Mesendoderm (in vitro differentiated cells): Measurements from ENCODE around the gene HLCS.
A peak's percentile ranks its signal among the peaks of the same experiment; 100 is the strongest.

ENCODE experiments used
- DNase-seq: peaks from one replicate; pipeline ENCODE4 v3.0.0; 2013
- H2AK5ac ChIP-seq: 2 replicates; pipeline ENCODE4 v1.6.1; 2013; ENCODE audit warnings: low read length, inconsistent platforms
- H2BK120ac ChIP-seq: 2 replicates; pipeline ENCODE4 v1.6.1; 2013; ENCODE audit warnings: low read depth, mild to moderate bottlenecking, low read length, moderate library complexity, mixed read lengths
- H2BK15ac ChIP-seq: replicated peaks from 2 replicates; pipeline ENCODE4 v1.6.1; 2013; ENCODE audit warnings: low read depth, mild to moderate bottlenecking, moderate library complexity
- H2BK5ac ChIP-seq: 2 replicates; pipeline ENCODE4 v1.6.1; 2013; ENCODE audit warnings: low read length, inconsistent platforms
- H3K18ac ChIP-seq: 2 replicates; pipeline ENCODE4 v1.6.1; 2013; ENCODE audit warnings: mild to moderate bottlenecking, low read length, mixed read lengths
- H3K23ac ChIP-seq: one replicate; pipeline ENCODE4 v1.6.1; 2013; ENCODE audit warnings: low read length
- H3K27ac ChIP-seq: 2 replicates; pipeline ENCODE4 v1.5.1; 2013; ENCODE audit warnings: low read depth, mild to moderate bottlenecking, inconsistent platforms, low read length, moderate library complexity
- H3K27me3 ChIP-seq: 2 replicates; pipeline ENCODE4 v1.6.1; 2013; ENCODE audit warnings: low read length, control low read depth, mild to moderate bottlenecking, inconsistent platforms; ENCODE audit not compliant: insufficient read depth, poor library complexity
- H3K36me3 ChIP-seq: 2 replicates; pipeline ENCODE4 v1.6.1; 2013; ENCODE audit warnings: low read length, inconsistent platforms; ENCODE audit not compliant: control insufficient read depth, insufficient read depth
- H3K4ac ChIP-seq: one replicate; pipeline ENCODE4 v1.6.1; 2013; ENCODE audit warnings: low read depth, mild to moderate bottlenecking, low read length, moderate library complexity
- H3K4me1 ChIP-seq: 2 replicates; pipeline ENCODE4 v1.6.1; 2013; ENCODE audit warnings: low read depth, low read length, inconsistent platforms; ENCODE audit not compliant: control insufficient read depth
- H3K4me2 ChIP-seq: 2 replicates; pipeline ENCODE4 v1.6.1; 2013; ENCODE audit warnings: low read length
- H3K4me3 ChIP-seq: 2 replicates; pipeline ENCODE4 v1.5.1; 2013; ENCODE audit warnings: mild to moderate bottlenecking, low read length
- H3K56ac ChIP-seq: one replicate; pipeline ENCODE4 v1.6.1; 2013; ENCODE audit warnings: low read length
- H3K79me1 ChIP-seq: 2 replicates; pipeline ENCODE4 v1.6.1; 2013; ENCODE audit warnings: low read length, inconsistent platforms
- H3K79me2 ChIP-seq: 2 replicates; pipeline ENCODE4 v1.6.1; 2013; ENCODE audit warnings: mild to moderate bottlenecking, low read length; ENCODE audit not compliant: control insufficient read depth, insufficient read depth
- H3K9ac ChIP-seq: 2 replicates; pipeline ENCODE4 v1.6.1; 2013; ENCODE audit warnings: low read length, inconsistent platforms
- H4K5ac ChIP-seq: one replicate; pipeline ENCODE4 v1.6.1; 2013; ENCODE audit warnings: low read length
- H4K8ac ChIP-seq: one replicate; pipeline ENCODE4 v1.6.1; 2013; ENCODE audit warnings: low read depth, mild to moderate bottlenecking, control low read depth, low read length, moderate library complexity
- WGBS: extraction: QIAGEN DNeasy Blood & Tissue Kit; methylation state at CpG from one replicate; pipeline ENCODE4 v1.1.7; 2013; ENCODE audit warnings: low lambda C conversion rate, missing lambda C conversion rate; ENCODE audit not compliant: insufficient coverage; ENCODE audit errors: extremely low coverage; 5-methylcytosine and 5-hydroxymethylcytosine counted together

Gene HLCS

DNA sequence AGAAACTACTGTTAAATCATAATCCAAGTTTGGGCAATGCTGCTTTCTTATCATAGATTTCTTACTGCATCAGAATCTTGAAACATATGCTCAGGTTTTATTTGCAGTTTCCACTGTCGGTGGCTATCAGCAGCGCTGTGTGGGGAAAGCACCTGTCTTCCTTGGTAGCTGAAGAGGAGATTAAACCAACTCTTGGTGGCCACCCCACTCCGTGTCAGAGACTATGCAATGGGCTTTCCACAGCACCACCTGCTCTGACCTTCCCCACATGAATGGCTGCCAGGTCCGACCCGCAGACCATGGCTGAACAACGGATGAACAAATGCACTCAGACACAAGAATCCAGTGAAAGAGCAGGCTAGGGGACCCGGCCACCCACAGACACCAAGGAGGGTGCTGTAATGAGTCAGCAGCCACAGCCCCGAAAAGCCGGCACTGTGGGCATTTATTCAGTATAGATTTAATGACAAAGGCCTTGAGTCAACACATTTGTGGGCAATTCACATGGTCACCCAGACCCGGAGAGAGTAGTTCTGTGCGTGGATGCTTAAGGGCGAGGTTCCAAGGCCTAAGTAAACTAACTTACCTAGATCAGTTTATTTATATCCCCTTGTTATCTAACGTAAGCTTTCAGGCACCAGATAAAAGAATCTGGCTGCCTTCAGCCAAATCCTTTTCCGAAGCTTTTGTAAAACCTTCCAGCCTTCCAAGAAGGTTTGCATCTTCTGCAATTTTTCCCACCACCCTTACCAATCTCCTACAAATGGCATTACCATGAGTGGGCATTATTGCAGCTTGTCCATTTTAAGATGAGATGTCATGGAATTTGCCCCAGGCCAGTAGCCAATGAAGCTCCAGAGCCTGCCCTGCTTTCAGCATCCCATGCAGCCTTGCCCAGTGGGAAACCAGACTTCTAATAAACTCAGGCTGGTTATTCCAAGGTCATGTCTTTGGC is 82.7 kb downstream of the HLCS start:
- no peak overlapping the region for H4K8ac ChIP-seq
- H3K4ac ChIP-seq = no peak overlapping the region
- H3K4me2 ChIP-seq = no peak overlapping the region
- no peaks in the 10 kb centered on the region for H3K4me1 ChIP-seq
- no peak overlapping the region for H2BK15ac ChIP-seq
- H3K79me2 ChIP-seq = no peaks in the 10 kb centered on the region
- WGBS = no CpG with 5 or more reads among the region's 14 CpGs
- H2BK5ac ChIP-seq = no peak overlapping the region
- no peak overlapping the region for H3K27ac ChIP-seq
- no peaks in the 10 kb centered on the region for H3K27me3 ChIP-seq
- no peak overlapping the region for H3K4me3 ChIP-seq
- no peak overlapping the region for H3K56ac ChIP-seq
- no peak overlapping the region for H4K5ac ChIP-seq
- H2AK5ac ChIP-seq = no peak overlapping the region
- H3K36me3 ChIP-seq = no peaks in the 10 kb centered on the region
- no peaks in the 10 kb centered on the region for H3K79me1 ChIP-seq
- H3K9ac ChIP-seq = no peak overlapping the region
- DNase-seq = no peak
- H3K23ac ChIP-seq = no peak overlapping the region
- H3K18ac ChIP-seq = no peak overlapping the region
- H2BK120ac ChIP-seq = no peak overlapping the region

DNA sequence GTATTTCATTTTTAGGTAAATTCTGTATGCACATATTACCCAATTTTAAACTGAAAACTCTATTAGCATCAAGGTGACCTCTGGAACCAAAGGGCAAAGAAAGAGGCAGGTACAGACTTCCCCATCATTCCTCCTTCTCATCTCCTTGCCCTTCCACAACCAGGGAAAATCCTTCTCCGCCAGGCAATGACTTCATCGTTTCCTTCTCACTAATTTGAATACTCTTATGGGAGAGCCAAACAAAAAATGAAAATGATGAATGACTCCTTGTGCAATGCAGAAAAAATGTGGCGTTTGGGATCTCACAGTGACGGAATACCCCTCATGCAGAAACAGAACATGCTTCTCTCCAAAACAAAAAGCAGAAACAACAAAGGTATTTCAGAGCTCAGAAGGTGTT is 83.7 kb downstream of the HLCS start:
- Histone ChIP-seq H3K4me2 (no peak overlapping the region), H3K9ac (no peak overlapping the region), H3K4ac (no peak overlapping the region), H3K56ac (no peak overlapping the region), H3K4me1 (no peaks in the 10 kb centered on the region), H3K36me3 (no peaks in the 10 kb centered on the region), H3K79me2 (no peaks in the 10 kb centered on the region), H4K8ac (no peak overlapping the region), H3K79me1 (no peaks in the 10 kb centered on the region), H3K23ac (no peak overlapping the region), H2BK5ac (no peak overlapping the region), H2BK120ac (no peak overlapping the region), H3K18ac (no peak overlapping the region), H2AK5ac (no peak overlapping the region), H3K27ac (no peak overlapping the region), H2BK15ac (no peak overlapping the region), H4K5ac (no peak overlapping the region), H3K27me3 (no peaks in the 10 kb centered on the region), H3K4me3 (no peak overlapping the region)
- no CpG with 5 or more reads among the region's 4 CpGs for WGBS
- DNase-seq = no peak

DNA sequence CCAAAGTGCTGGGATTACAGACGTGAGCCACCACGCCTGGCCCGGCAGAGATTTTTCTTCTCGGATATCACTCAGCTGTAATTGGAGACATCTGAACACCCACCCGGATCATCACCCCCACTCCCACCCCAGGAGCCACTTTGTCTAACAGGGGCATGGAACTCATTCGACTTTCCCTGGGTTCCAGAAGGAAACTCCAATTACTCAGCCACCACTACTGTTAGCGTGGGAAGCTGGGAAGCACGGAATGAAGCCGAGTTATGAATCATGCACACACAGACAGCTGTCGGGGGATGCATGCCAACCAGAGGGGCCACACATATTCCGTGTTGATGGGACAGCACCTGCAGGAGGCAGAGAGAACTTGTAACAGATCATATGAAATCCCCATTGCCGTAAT is 85.2 kb downstream of the HLCS start:
- peak overlapping the region; percentile 24 for H3K23ac ChIP-seq
- H4K8ac ChIP-seq = no peak overlapping the region
- no peak overlapping the region for H3K56ac ChIP-seq
- H3K27ac ChIP-seq = no peak overlapping the region
- no peak overlapping the region for H2BK120ac ChIP-seq
- H3K9ac ChIP-seq = no peak overlapping the region
- H2BK5ac ChIP-seq = no peak overlapping the region
- no peaks in the 10 kb centered on the region for H3K4me1 ChIP-seq
- H3K18ac ChIP-seq = no peak overlapping the region
- no peak overlapping the region for H3K4me2 ChIP-seq
- H3K79me2 ChIP-seq = no peaks in the 10 kb centered on the region
- no peak overlapping the region for H2AK5ac ChIP-seq
- DNase-seq = no peak
- H4K5ac ChIP-seq = no peak overlapping the region
- no peaks in the 10 kb centered on the region for H3K36me3 ChIP-seq
- H3K4me3 ChIP-seq = no peak overlapping the region
- H2BK15ac ChIP-seq = no peak overlapping the region
- WGBS = no CpG with 5 or more reads among the region's 12 CpGs
- H3K27me3 ChIP-seq = no peaks in the 10 kb centered on the region
- H3K4ac ChIP-seq = no peak overlapping the region
- no peaks in the 10 kb centered on the region for H3K79me1 ChIP-seq

DNA sequence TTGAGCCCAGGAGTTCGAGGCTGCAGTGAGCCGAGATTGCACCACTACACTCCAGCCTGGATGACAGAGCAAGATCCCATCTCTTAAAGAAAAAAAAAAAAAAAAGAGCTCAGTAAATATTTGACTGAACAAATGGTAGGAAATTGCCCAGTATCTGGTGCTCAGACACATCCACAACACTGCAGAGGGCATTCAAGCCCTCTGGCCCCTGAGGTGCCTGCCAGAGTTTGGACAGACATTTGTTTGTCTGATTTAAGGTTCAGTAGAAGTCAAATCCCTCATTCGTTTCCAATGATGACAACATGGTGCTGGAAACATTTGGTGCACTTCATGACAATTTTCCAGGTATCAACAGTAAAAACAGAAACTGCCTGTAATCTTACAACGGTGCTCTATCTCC is 86.6 kb downstream of the HLCS start:
- Histone ChIP-seq H3K18ac (no peak overlapping the region), H4K8ac (no peak overlapping the region), H4K5ac (no peak overlapping the region), H2AK5ac (no peak overlapping the region), H3K36me3 (no peaks in the 10 kb centered on the region), H2BK15ac (no peak overlapping the region), H3K4me3 (no peak overlapping the region), H3K27ac (no peak overlapping the region), H3K4ac (no peak overlapping the region), H3K56ac (no peak overlapping the region), H2BK5ac (no peak overlapping the region), H3K9ac (no peak overlapping the region), H2BK120ac (no peak overlapping the region), H3K79me2 (no peaks in the 10 kb centered on the region), H3K23ac (no peak overlapping the region), H3K27me3 (no peaks in the 10 kb centered on the region), H3K4me2 (no peak overlapping the region), H3K79me1 (no peaks in the 10 kb centered on the region), H3K4me1 (no peaks in the 10 kb centered on the region)
- no peak for DNase-seq
- no CpG with 5 or more reads among the region's 4 CpGs for WGBS

DNA sequence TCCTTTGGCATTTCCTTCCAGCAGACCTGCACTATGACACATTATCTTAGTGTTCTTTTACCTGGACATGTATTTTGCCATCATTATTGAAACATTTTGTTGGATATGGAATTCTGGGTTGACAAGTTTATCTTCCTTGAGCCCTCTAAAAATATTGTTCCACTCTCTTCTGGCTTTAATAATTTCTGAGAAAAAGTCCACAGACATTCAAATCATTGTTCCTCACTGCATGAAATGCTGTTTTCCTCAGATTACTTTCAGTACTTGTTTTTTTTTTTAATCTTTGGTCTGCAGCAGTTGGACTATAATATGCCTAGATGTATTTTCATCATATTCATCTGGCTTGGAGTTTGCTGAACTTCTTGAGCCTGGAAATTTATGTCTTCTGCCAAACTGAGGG is 88.7 kb downstream of the HLCS start:
- no peak for DNase-seq
- Histone ChIP-seq H3K4me2 (no peak overlapping the region), H2AK5ac (no peak overlapping the region), H2BK15ac (no peak overlapping the region), H2BK5ac (no peak overlapping the region), H3K56ac (no peak overlapping the region), H3K79me2 (no peaks in the 10 kb centered on the region), H4K5ac (no peak overlapping the region), H2BK120ac (no peak overlapping the region), H3K4ac (no peak overlapping the region), H3K18ac (no peak overlapping the region), H3K79me1 (no peaks in the 10 kb centered on the region), H3K27ac (no peak overlapping the region), H3K27me3 (no peaks in the 10 kb centered on the region), H3K4me3 (no peak overlapping the region), H3K23ac (no peak overlapping the region), H4K8ac (no peak overlapping the region), H3K36me3 (no peaks in the 10 kb centered on the region), H3K9ac (no peak overlapping the region), H3K4me1 (no peaks in the 10 kb centered on the region)

DNA sequence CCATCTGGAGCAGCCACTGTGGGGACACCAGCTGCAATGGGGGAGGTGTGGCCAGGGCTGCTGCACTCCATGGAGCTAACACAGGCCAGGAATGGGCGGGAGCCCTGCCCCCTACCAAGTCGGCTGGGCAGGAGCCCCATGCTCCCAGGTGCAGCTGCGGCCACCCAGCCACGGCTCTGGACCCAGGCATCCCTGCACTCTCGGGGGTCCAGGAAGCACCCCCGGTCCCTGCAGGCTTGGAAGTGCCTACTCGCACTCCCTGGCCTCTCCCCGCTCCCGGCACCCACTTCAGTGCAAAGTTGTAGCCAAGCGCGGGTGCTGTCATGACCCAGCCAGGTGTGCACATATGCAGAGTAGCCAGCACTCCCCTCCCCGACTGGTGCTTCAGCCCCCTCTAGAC is 91.8 kb downstream of the HLCS start:
- H3K27ac ChIP-seq = no peak overlapping the region
- no peaks in the 10 kb centered on the region for H3K27me3 ChIP-seq
- H2BK120ac ChIP-seq = no peak overlapping the region
- H4K5ac ChIP-seq = no peak overlapping the region
- no peak for DNase-seq
- no CpG with 5 or more reads among the region's 12 CpGs for WGBS
- no peak overlapping the region for H3K18ac ChIP-seq
- no peaks in the 10 kb centered on the region for H3K79me2 ChIP-seq
- no peak overlapping the region for H2BK5ac ChIP-seq
- no peak overlapping the region for H3K9ac ChIP-seq
- no peak overlapping the region for H4K8ac ChIP-seq
- no peak overlapping the region for H3K56ac ChIP-seq
- no peak overlapping the region for H2BK15ac ChIP-seq
- no peaks in the 10 kb centered on the region for H3K36me3 ChIP-seq
- H3K4ac ChIP-seq = no peak overlapping the region
- no peak overlapping the region for H2AK5ac ChIP-seq
- no peak overlapping the region for H3K4me3 ChIP-seq
- no peak overlapping the region for H3K23ac ChIP-seq
- no peaks in the 10 kb centered on the region for H3K79me1 ChIP-seq
- no peaks in the 10 kb centered on the region for H3K4me1 ChIP-seq
- no peak overlapping the region for H3K4me2 ChIP-seq
